Heart right ventricle (tissue), 16 donors: Measurements from ENCODE around the gene NEK11. TPM values are rescaled to one million over a fixed set of nuclear protein-coding genes. Genes with fewer than 3 reads are reported as not detected.

Experiments used
- ATAC-seq, 8 donors: fragments of 200-7000 bp; cut with Tn5 transposase; one replicate each; pipeline ENCODE4 v1.9.1; 2020; ENCODE audit warnings: mild to moderate bottlenecking in 8 of 8, moderate library complexity in 8 of 8, moderate number of reproducible peaks in 1 of 8
- DNase-seq, 2 donors: peaks; one replicate each; pipeline ENCODE4 v3.0.0-alpha.2; 2020
- H3K27ac ChIP-seq, 10 donors: fragments of 200-600 bp; sonication (generic) in 2 of 10; one replicate each; pipeline versions ENCODE4 v1.5.0 to v1.8.0; 2020 to 2022; ENCODE audit warnings: mild to moderate bottlenecking in 3 of 10
- H3K27me3 ChIP-seq, 7 donors: fragments of 200-600 bp; one replicate each; pipeline ENCODE4 v1.8.0; 2021 to 2022; ENCODE audit warnings: mild to moderate bottlenecking in 2 of 7
- H3K36me3 ChIP-seq, 9 donors: fragments of 200-600 bp; sonication (generic) in 1 of 9; one replicate each; pipeline versions ENCODE4 v1.5.0 to v1.8.0; 2020 to 2022; ENCODE audit warnings: mild to moderate bottlenecking in 2 of 9
- H3K4me1 ChIP-seq, 9 donors: fragments of 200-600 bp; sonication (generic) in 1 of 9; one replicate each; pipeline versions ENCODE4 v1.5.0 to v1.8.0; 2020 to 2022; ENCODE audit warnings: mild to moderate bottlenecking in 4 of 9
- H3K4me3 ChIP-seq, 10 donors: fragments of 200-600 bp; sonication (generic) in 2 of 10; one replicate each; pipeline versions ENCODE4 v1.5.0 to v1.8.0; 2020 to 2022; ENCODE audit warnings: mild to moderate bottlenecking in 7 of 10, moderate library complexity in 2 of 10
- H3K9me3 ChIP-seq, 11 donors: fragments of 200-600 bp in 10 of 11; sonication (generic) in 2 of 11; one replicate each; pipeline versions ENCODE4 v1.5.0 to v1.8.0; 2013 to 2022; ENCODE audit warnings: mild to moderate bottlenecking in 2 of 11, control low read depth in 1 of 11, moderate library complexity in 1 of 11
- WGBS, 2 donors: extraction: QIAGEN DNeasy Blood & Tissue Kit; methylation state at CpG; one replicate each; pipeline ENCODE4 v1.1.7; 2013; ENCODE audit warnings: inconsistent platforms in 1 of 2; 5-methylcytosine and 5-hydroxymethylcytosine counted together
- intact Hi-C, 10 donors: fragments of 100-400 bp; cut with DNase I; formaldehyde crosslinking; loops; one replicate each; pipeline versions ENCODE4 v1.11.1 to v1.14.2; 2022
- polyA plus RNA-seq, 2 donors: library from polyadenylated mRNA; stranded (reverse); fragments of 200-250 nt; gene quantifications; one replicate each; pipeline ENCODE4 v1.2.3, GENCODE V29; 2013
- total RNA-seq, 10 donors: library from RNA; stranded (reverse); fragmentation: NEBNext Ultra II Directional in 3 of 10; extraction: Animal tissue kit (Norgen Biotek cat#: 25700) in 3 of 10; gene quantifications; one replicate each; pipeline versions ENCODE4 v1.2.1 to v1.2.4, GENCODE V29; 2021 to 2023
- TF ChIP-seq, protein P1 (sequence below), 9 donors: fragments of 200-600 bp; sonication (generic) in 2 of 9; IDR thresholded peaks; one replicate each; pipeline versions ENCODE4 v1.5.0 to v1.8.0; 2021 to 2022; ENCODE audit warnings: antibody characterized with exemption in 9 of 9, mild to moderate bottlenecking in 5 of 9, moderate library complexity in 1 of 9
- donor health status: Arrhythmogenic right ventricular cardiomyopathy.
- donor health status: ischemic (EF 13 %, LVEDD 7.1; RV severe dilation, severe dysfunction).
- donor health status: healthy with polysubstance abuse.
- donor health status: DM: no; HTN: yes; CAD: no.
- donor health status: DM: no; HTN: no; CAD: no.
- donor health status: ischemic (EF 25% LVEDD 6.9; RV normal size, moderate dysfunction).
- donor health status: ischemic (EF 25% LVEDD 5.7; RV mildly dilated, moderate dysfunction).
- donor health status: healthy.
- donor health status: DM: yes; HTN: yes; CAD: no.
- donor health status: Ischemic cardiomyopathy.
- donor health status: ischemic (EF 35%, LVEDD 5.7; RV mildly dilated, moderate dysfunction).
- donor health status: nonischemic (EF 11% LVEDD 7.7; RV severe dilation, severe dysfunction).
- donor health status: DM: yes; HTN: yes; CAD: no.
- donor health status: PGD.
- donor health status: ischemic (EF 29% LVEDD 5.4; RV normal size, mild dysfunction).
- donor health status: nonischemic (EF 23%, LVEDD 6.1; RV moderate dilation, normal function).

NEK11 gene
- total and polyA plus RNA-seq, 12 donors, result 0.88 to 3.7 (median 1.9) TPM

DNA sequence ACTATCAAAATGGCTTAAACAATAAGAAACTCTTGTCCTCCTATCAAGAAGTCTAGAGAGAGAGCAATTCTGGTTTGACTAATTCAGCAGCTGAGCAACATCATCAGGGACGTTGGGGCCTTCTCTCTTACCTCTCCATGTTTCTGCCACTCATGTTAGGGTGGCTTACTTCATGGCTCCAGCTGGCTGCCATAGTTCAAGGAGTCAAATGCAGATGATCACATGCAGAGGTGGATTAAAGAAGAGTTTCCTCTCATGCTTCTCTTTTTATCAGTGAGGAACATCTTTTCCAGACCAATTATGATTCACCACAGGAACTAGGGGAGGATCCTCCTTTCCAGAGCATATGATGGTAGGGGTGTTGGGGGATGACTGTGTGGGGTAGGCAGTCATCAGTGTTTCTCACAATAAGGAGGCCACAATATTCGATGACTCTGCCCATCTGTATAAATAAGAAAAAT, 45.5 kb downstream of the NEK11 start:
- no peak for DNase-seq
- Histone ChIP-seq H3K9me3 (no peaks in the 10 kb centered on the region), H3K27me3 (no peaks in the 10 kb centered on the region), H3K27ac (peak overlapping the region in 7 of 10 donors; percentile 23 to 63 (median 46)), H3K4me3 (no peak overlapping the region), H3K36me3 (no peaks in the 10 kb centered on the region), H3K4me1 (peaks cover 0 to 43% (median 25%) of the 10 kb centered on the region in 9 donors)
- intact Hi-C loops, result no loop called here
- TF ChIP-seq, protein P1, sequence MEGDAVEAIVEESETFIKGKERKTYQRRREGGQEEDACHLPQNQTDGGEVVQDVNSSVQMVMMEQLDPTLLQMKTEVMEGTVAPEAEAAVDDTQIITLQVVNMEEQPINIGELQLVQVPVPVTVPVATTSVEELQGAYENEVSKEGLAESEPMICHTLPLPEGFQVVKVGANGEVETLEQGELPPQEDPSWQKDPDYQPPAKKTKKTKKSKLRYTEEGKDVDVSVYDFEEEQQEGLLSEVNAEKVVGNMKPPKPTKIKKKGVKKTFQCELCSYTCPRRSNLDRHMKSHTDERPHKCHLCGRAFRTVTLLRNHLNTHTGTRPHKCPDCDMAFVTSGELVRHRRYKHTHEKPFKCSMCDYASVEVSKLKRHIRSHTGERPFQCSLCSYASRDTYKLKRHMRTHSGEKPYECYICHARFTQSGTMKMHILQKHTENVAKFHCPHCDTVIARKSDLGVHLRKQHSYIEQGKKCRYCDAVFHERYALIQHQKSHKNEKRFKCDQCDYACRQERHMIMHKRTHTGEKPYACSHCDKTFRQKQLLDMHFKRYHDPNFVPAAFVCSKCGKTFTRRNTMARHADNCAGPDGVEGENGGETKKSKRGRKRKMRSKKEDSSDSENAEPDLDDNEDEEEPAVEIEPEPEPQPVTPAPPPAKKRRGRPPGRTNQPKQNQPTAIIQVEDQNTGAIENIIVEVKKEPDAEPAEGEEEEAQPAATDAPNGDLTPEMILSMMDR (IDR thresholded peaks at IDR 0.05), result no peak
- WGBS, 2 donors, result 52 to 67% methylated on average over 2 of the region's 2 CpGs
- peak in 1 of 8 donors; percentile 57 for ATAC-seq

DNA sequence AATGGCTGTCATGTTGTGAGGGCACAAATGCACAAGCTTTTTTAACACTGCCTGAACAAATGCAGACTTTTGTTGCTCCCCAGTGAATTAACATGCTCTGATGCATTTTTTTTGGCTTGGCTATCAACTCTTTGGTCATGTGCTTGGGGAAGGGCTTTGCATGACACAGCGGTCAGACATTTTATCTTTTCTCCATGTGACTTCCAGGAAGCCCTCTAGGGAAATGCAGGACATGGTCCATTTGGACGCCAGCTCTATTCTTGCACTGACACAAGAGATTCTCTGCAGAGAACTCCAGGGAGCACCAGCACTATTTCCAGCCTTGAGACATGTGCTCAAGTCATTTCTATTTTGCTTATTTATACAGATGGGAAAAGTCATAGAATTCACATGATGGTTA, 46.2 kb downstream of the NEK11 start:
- peaks cover 0 to 43% (median 25%) of the 10 kb centered on the region in 9 donors for H3K4me1 ChIP-seq
- no peaks in the 10 kb centered on the region for H3K9me3 ChIP-seq
- no peak overlapping the region for H3K4me3 ChIP-seq
- ATAC-seq, result peak; percentile 81 to 96 (median 95)
- H3K36me3 ChIP-seq, result no peaks in the 10 kb centered on the region
- 13 to 19% methylated on average over 2 of the region's 2 CpGs for WGBS, 2 donors
- H3K27ac ChIP-seq, result peak overlapping the region in 7 of 10 donors; percentile 23 to 63 (median 46)
- intact Hi-C loops, result no loop called here
- TF ChIP-seq, protein P1 (IDR thresholded peaks at IDR 0.05), result no peak
- DNase-seq, result peak in 1 of 2 donors; percentile 75
- H3K27me3 ChIP-seq, result no peaks in the 10 kb centered on the region

DNA sequence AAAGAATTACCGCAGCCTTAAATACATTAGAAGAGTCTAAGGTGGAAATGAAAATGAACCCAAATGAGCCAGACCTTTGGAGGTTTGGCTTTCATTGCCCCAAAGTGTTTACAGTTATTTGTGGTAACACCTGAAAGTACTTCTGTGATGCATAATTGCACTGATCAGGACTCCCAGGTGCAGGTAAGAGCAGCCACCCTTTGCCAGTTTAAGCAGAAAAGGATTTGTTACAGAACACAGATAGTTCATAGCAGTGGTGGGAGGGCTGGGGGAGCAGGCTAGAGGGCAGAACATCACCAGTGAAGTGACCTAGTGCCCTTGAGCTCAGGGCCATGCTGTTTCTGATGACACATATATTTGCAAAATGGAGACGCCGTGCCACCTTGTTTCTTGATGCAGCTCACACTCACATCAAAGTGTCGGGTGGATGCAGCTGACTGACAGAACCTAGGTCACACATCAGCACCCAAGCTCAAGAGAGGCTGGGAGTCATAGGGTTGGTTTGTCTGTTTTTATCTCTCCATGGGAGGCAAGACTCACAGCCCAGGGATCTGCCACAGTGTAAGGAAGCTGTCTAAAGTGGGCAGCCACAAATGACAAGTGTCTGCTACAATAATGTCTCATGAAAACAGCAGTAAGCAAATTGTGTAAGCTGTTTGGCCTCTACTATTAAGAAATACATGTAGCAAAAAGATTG, 49.1 kb downstream of the NEK11 start:
- ATAC-seq (no peak), DNase-seq (no peak)
- Histone ChIP-seq H3K4me3 (no peak overlapping the region), H3K27ac (no peak overlapping the region), H3K27me3 (no peaks in the 10 kb centered on the region), H3K36me3 (no peaks in the 10 kb centered on the region), H3K9me3 (no peaks in the 10 kb centered on the region), H3K4me1 (peaks cover 0 to 43% (median 25%) of the 10 kb centered on the region in 9 donors)
- TF ChIP-seq, protein P1 (IDR thresholded peaks at IDR 0.05), result no peak
- 67 to 71% methylated on average over 4 of the region's 4 CpGs for WGBS, 2 donors
- intact Hi-C loops, result no loop called here

DNA sequence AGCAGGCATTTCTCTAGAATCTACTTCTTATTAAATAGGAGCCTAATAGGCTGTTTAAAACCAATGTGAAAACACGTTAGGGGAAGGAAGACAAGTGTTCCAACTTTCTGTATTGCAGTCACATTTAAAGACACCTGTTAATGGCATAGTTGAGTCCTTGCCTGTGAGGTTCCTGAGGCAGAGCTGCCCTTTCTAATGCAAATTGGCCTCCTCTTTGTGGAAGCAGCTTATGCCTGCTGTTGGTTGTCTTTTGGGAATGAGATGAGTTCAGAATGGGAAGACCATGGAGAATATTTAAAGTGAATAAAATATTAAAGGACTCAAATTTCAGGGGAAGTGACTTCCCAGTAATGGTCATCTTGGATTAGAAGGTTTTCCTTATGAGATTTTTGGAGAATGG, 51.2 kb downstream of the NEK11 start:
- Histone ChIP-seq H3K27ac (peak overlapping the region in 2 of 10 donors; percentile 7 to 19), H3K36me3 (no peaks in the 10 kb centered on the region), H3K27me3 (no peaks in the 10 kb centered on the region), H3K9me3 (no peaks in the 10 kb centered on the region), H3K4me3 (no peak overlapping the region), H3K4me1 (peaks cover 0 to 32% (median 15%) of the 10 kb centered on the region in 9 donors)
- TF ChIP-seq, protein P1 (IDR thresholded peaks at IDR 0.05), result no peak
- intact Hi-C loops, result no loop called here
- DNase-seq, result no peak
- 51 to 62% methylated on average over 1 of the region's 1 CpG for WGBS, 2 donors
- ATAC-seq, result no peak
